Common myeloid progenitor, CD34-positive (primary cell): ENCODE data around the gene ZNF487.
"Not testable (repeated sequence)": the region's sequence is repeated elsewhere in the genome, so short reads cannot be mapped to it uniquely, and the experiment has no call there.

ENCODE experiments used
- CTCF ChIA-PET: fragments of 350-600 bp; sonication (Branson Sonifier 250); formaldehyde crosslinking; loops from one replicate; lab custom pipeline; 2021; ENCODE audit warnings: antibody characterized with exemption; lab: Charles Lee
- POLR2A ChIA-PET: fragments of 350-600 bp; sonication (Branson Sonifier 250); formaldehyde crosslinking; loops from one replicate; lab custom pipeline; 2021; ENCODE audit warnings: antibody characterized with exemption; lab: Charles Lee
- DNase-seq, 3 donors: peaks; one replicate each; pipeline versions ENCODE4 v3.0.0 to v3.0.0-alpha.2; 2013
- H3K27ac ChIP-seq, 2 experiments: 1 replicate in 1 of 2; 2 replicates in 1 of 2; pipeline ENCODE4 v1.7.0; 2013; ENCODE audit warnings: inconsistent platforms in 2 of 2, low read length in 2 of 2, mild to moderate bottlenecking in 2 of 2, low read depth in 1 of 2, moderate library complexity in 1 of 2; ENCODE audit not compliant: severe bottlenecking in 2 of 2, insufficient read depth in 1 of 2, poor library complexity in 1 of 2
- H3K27me3 ChIP-seq, 5 experiments: replicated peaks in 2 of 5; 1 replicate in 3 of 5; 2 replicates in 2 of 5; pipeline versions ENCODE4 v1.6.1 to v1.7.0; 2013; ENCODE audit warnings: low read length in 4 of 5, mild to moderate bottlenecking in 2 of 5, moderate library complexity in 2 of 5, inconsistent platforms in 1 of 5; ENCODE audit not compliant: insufficient read depth in 5 of 5, control insufficient read depth in 4 of 5
- H3K36me3 ChIP-seq, 4 experiments: 1 replicate in 2 of 4; 2 replicates in 2 of 4; pipeline versions ENCODE4 v1.6.1 to v1.7.0; 2013; ENCODE audit warnings: low read length in 3 of 4, control low read depth in 1 of 4, mild to moderate bottlenecking in 1 of 4; ENCODE audit not compliant: control insufficient read depth in 4 of 4, insufficient read depth in 4 of 4
- H3K4me1 ChIP-seq, 4 experiments: 1 replicate in 3 of 4; 2 replicates in 1 of 4; pipeline versions ENCODE4 v1.6.1 to v1.7.1; 2013; ENCODE audit warnings: low read length in 3 of 4, mild to moderate bottlenecking in 3 of 4, control low read depth in 1 of 4, inconsistent platforms in 1 of 4, moderate library complexity in 1 of 4; ENCODE audit not compliant: control insufficient read depth in 4 of 4, insufficient read depth in 4 of 4; ENCODE audit errors: control extremely low read depth in 1 of 4
- H3K4me3 ChIP-seq, 7 experiments: 1 replicate in 4 of 7; 2 replicates in 3 of 7; pipeline versions ENCODE4 v1.5.1 to v1.7.0; 2013; ENCODE audit warnings: mild to moderate bottlenecking in 7 of 7, low read length in 6 of 7, moderate library complexity in 6 of 7, inconsistent platforms in 2 of 7, low read depth in 2 of 7, control low read depth in 1 of 7; ENCODE audit not compliant: insufficient read depth in 4 of 7, control insufficient read depth in 1 of 7; ENCODE audit errors: extremely low read depth in 1 of 7
- H3K9me3 ChIP-seq, 5 experiments: 1 replicate in 4 of 5; 2 replicates in 1 of 5; pipeline versions ENCODE4 v1.6.1 to v1.7.1; 2013; ENCODE audit warnings: low read length in 4 of 5, mild to moderate bottlenecking in 2 of 5, inconsistent platforms in 1 of 5, low read depth in 1 of 5, moderate library complexity in 1 of 5; ENCODE audit not compliant: control insufficient read depth in 4 of 5, insufficient read depth in 2 of 5; ENCODE audit errors: control extremely low read depth in 1 of 5
- WGBS: methylation state at CpG from one replicate; pipeline ENCODE4 v1.1.5; 2013; ENCODE audit not compliant: insufficient coverage; 5-methylcytosine and 5-hydroxymethylcytosine counted together

The ZNF487 gene

GRCh38 chr10:43446219-43447017 is 9.5 kb downstream of the ZNF487 start:
- 97% methylated on average over 44 of the region's 53 CpGs for WGBS
- POLR2A ChIA-PET, result not testable (repeated sequence)

DNA sequence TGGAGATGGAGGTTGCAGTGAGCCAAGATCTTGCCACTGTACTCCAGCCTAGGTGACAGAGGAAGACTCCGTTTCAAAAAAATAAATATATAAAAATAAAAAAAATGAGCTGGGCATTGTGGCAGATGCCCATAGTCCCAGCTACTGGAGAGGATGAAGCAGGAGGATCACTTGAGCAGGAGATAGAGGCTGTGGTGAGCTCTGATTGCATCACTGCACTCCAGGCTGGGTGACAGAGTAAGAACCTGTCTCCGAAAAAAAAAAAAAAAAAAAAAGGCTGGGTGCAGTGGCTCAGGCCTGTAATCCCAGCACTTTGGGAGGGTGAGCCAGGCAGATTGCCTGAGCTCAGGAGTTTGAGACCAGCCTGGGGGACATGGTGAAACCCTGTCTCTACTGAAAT is 11.8 kb downstream of the ZNF487 start:
- H3K4me3 ChIP-seq, result no peak overlapping the region
- H3K27me3 ChIP-seq, result no peaks in the 10 kb centered on the region
- 100% methylated on average over 1 of the region's 2 CpGs for WGBS
- H3K27ac ChIP-seq, result no peak overlapping the region
- ChIA-PET CTCF (interaction anchor here (1.0 kb wide), 1 partner anchor 87 kb away, joined by 3 read pairs; no protein-coding TSS in a partner anchor), POLR2A (interaction anchor here (0.6 to 0.8 kb wide), 2 partner anchors 52 to 105 kb away, joined by 4 to 6 read pairs; no protein-coding TSS in a partner anchor)
- H3K4me1 ChIP-seq, result peaks cover 12 to 21% (median 17%) of the 10 kb centered on the region in 4 experiments
- peaks cover 0 to 4% (median 0%) of the 10 kb centered on the region in 5 experiments for H3K9me3 ChIP-seq
- DNase-seq, result no peak
- no peaks in the 10 kb centered on the region for H3K36me3 ChIP-seq

More at GRCh38 chr10:43446219-43447017, 9.5 kb downstream of the ZNF487 start:
- DNase-seq, H3K27ac ChIP-seq, H3K36me3 ChIP-seq, H3K4me3 ChIP-seq, H3K4me1 ChIP-seq, H3K9me3 ChIP-seq, H3K27me3 ChIP-seq: not testable (repeated sequence)
- CTCF ChIA-PET, result interaction anchor here (0.6 kb wide), 1 partner anchor 27 kb away, joined by 3 read pairs; no protein-coding TSS in a partner anchor

- no CpG with 5 or more reads among the region's 4 CpGs for WGBS
- Histone ChIP-seq H3K9me3 (no peaks in the 10 kb centered on the region), H3K27me3 (no peaks in the 10 kb centered on the region), H3K4me3 (peak overlapping the region in 3 of 7 experiments; percentile 15 to 57 (median 55)), H3K27ac (peak overlapping the region; percentile 3 to 39), H3K36me3 (no peaks in the 10 kb centered on the region), H3K4me1 (peaks cover 20 to 45% (median 35%) of the 10 kb centered on the region in 4 experiments)
- no peak for DNase-seq
- ChIA-PET CTCF (interaction anchor here (0.6 to 1.6 kb wide), 5 partner anchors 16 to 51 kb away, joined by 3 to 5 read pairs (median 4); partner anchors contain the start of gene ZNF487), POLR2A (no interaction called here)
Measured at GRCh38 chr10:43452356-43452914, 15.5 kb downstream of the ZNF487 start.

- POLR2A ChIA-PET, result interaction anchor here (0.8 kb wide), 1 partner anchor 16 kb away, joined by 3 read pairs; no protein-coding TSS in a partner anchor
- CTCF ChIA-PET, result interaction anchor here (1.1 to 1.6 kb wide), 3 partner anchors 11 to 34 kb away, joined by 3 to 4 read pairs (median 3); partner anchors contain the start of gene ZNF487
- H3K9me3 ChIP-seq, result no peaks in the 10 kb centered on the region
- H3K27ac ChIP-seq, result no peak overlapping the region
- H3K4me1 ChIP-seq, result peaks cover 20 to 45% (median 35%) of the 10 kb centered on the region in 4 experiments
- WGBS, result 86% methylated on average over 3 of the region's 4 CpGs
- H3K36me3 ChIP-seq, result no peaks in the 10 kb centered on the region
- H3K4me3 ChIP-seq, result no peak overlapping the region
- no peaks in the 10 kb centered on the region for H3K27me3 ChIP-seq
- peak in 2 of 3 donors; percentile 45 to 54 for DNase-seq
Measured at GRCh38 chr10:43453266-43453831, 16.4 kb downstream of the ZNF487 start.

DNA sequence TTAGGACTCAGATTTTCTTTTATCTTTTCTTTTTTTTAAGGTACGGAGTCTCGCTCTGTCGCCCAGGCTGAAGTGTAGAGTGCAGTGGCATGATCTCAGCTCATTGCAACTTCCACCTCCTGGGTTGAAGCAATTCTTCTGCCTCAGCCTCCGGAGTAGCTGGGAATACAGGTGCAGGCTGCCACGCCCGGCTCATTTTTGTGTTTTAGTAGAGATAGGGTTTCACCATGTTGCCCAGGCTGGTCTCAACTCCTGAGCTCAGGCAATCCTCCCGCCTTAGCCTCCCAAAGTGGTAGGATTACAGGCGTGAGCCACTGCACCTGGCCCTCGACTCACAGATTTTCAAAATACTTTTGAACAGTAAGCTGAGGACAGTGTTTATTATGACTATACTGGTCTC is 17.1 kb downstream of the ZNF487 start:
- 100% methylated on average over 3 of the region's 9 CpGs for WGBS
- not testable (repeated sequence) for H3K27me3 ChIP-seq, DNase-seq, H3K27ac ChIP-seq, H3K36me3 ChIP-seq, H3K9me3 ChIP-seq
- peaks cover 20 to 45% (median 35%) of the 10 kb centered on the region in 4 experiments for H3K4me1 ChIP-seq
- ChIA-PET POLR2A (interaction anchor here (0.8 kb wide), 1 partner anchor 17 kb away, joined by 3 read pairs; no protein-coding TSS in a partner anchor), CTCF (interaction anchor here (1.1 to 1.4 kb wide), 2 partner anchors 11 to 17 kb away, joined by 3 read pairs; partner anchors contain the start of gene ZNF487)
- peak overlapping the region in 1 of 7 experiments; percentile 79 for H3K4me3 ChIP-seq

- WGBS, result 99% methylated on average over 6 of the region's 15 CpGs
- H3K27me3 ChIP-seq, POLR2A ChIA-PET, H3K9me3 ChIP-seq, DNase-seq, H3K36me3 ChIP-seq: not testable (repeated sequence)
- Histone ChIP-seq H3K4me1 (peaks cover 20 to 45% (median 35%) of the 10 kb centered on the region in 4 experiments), H3K4me3 (peak overlapping the region in 3 of 7 experiments; percentile 62 to 86 (median 77)), H3K27ac (peak overlapping the region; percentile 8 to 83)
- CTCF ChIA-PET, result interaction anchor here (0.6 kb wide), 1 partner anchor 1279 kb away, joined by 3 read pairs; no protein-coding TSS in a partner anchor
Measured at GRCh38 chr10:43456561-43456960, 19.6 kb downstream of the ZNF487 start.
